Measurements from ENCODE around the gene SERPIND1.

The SERPIND1 gene

DNA sequence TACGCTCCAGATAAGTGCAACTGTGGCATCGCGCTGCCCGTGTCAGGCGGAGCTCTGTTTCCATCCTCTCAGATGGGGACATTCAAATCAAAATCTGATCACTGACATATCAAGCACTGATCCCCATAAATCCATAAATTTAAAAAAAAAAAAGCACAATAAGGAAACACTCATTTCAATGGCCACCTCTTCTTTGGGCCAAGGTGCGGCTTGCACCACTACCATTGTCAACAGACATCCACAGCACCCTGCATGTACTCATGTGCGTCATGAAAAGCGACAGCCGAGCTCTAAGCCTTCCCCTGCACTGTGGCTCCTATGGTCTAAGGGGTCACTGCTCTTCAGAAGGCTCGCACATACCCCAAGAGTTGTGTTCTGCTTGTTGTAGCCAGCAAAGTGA, 26.7 kb upstream of the SERPIND1 start:
- Mint-ChIP-seq H3K4me3 (no peak overlapping the region), H3K36me3 (ENCODE audit: low read depth) (peaks cover 39% of the 10 kb centered on the region), H3K27ac (no peak overlapping the region), H3K9me3 (no peaks in the 10 kb centered on the region), H3K4me1 (peaks cover 18% of the 10 kb centered on the region), H3K27me3 (ENCODE audit: low read depth, poor library complexity) (no peaks in the 10 kb centered on the region)
- TF ChIP-seq, protein P1, sequence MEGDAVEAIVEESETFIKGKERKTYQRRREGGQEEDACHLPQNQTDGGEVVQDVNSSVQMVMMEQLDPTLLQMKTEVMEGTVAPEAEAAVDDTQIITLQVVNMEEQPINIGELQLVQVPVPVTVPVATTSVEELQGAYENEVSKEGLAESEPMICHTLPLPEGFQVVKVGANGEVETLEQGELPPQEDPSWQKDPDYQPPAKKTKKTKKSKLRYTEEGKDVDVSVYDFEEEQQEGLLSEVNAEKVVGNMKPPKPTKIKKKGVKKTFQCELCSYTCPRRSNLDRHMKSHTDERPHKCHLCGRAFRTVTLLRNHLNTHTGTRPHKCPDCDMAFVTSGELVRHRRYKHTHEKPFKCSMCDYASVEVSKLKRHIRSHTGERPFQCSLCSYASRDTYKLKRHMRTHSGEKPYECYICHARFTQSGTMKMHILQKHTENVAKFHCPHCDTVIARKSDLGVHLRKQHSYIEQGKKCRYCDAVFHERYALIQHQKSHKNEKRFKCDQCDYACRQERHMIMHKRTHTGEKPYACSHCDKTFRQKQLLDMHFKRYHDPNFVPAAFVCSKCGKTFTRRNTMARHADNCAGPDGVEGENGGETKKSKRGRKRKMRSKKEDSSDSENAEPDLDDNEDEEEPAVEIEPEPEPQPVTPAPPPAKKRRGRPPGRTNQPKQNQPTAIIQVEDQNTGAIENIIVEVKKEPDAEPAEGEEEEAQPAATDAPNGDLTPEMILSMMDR (IDR thresholded peaks at IDR 0.05), result no peak
- DNase-seq, result no peak

DNA sequence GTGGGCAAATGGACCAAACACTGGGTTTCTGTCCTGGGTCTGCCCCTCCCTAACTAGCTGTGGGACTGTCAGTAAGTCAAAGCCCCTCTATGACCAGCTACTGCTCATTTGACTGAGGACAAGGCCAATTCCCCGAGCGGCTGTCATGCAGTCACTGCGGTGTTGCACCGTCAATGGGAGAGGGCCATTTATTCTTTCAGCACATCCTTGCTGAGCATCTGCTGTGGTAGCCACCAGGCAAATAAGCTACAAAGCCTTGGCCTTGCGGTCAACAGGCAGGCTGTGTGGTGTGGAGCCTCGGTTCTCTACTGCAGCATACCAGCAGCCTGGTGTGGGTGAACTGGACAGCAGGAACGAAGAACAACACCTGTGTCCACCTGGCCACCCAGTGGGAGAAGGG, 25.8 kb upstream of the SERPIND1 start:
- Mint-ChIP-seq H3K27ac (no peak overlapping the region), H3K36me3 (ENCODE audit: low read depth) (peaks cover 33% of the 10 kb centered on the region), H3K9me3 (no peaks in the 10 kb centered on the region), H3K4me1 (peaks cover 18% of the 10 kb centered on the region), H3K4me3 (no peak overlapping the region), H3K27me3 (ENCODE audit: low read depth, poor library complexity) (no peaks in the 10 kb centered on the region)
- no peak for DNase-seq
- TF ChIP-seq, protein P1 (IDR thresholded peaks at IDR 0.05), result no peak

DNA sequence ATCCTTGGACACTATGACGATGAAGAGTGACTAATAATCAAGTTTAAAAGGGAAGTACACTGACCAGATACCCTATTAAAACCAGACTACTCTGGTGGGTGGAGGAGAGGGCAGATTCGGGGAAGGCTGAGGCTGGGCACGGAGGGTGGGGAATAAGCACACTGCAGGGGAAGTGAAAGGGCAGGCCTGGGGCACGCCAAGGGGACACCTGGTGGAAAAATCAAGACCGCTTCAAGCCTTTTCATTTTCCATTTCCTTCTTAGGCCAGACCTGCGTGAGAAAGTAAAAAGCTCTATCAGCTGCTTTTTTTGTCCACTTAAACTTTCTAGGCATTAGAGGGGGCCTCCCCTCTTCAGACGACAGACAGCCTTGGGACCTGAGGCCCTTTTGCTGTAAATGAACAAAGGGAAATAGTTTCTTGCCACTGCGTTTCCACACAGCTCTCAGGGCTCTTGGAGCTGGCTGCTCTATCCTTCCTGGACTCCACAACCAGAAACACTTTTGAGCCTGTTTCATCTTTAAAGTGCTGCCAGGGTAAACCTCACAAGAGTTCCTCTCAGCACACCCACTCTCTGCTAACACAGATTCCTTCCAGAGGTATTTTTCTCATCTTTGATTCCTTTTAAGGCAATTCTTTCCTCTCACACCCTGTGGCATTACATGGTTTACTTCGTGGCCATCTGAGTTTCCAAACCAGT, 25.0 kb upstream of the SERPIND1 start:
- no peaks in the 10 kb centered on the region for H3K9me3 Mint-ChIP-seq
- H3K4me1 Mint-ChIP-seq, result peaks cover 18% of the 10 kb centered on the region
- H3K36me3 Mint-ChIP-seq (ENCODE audit: low read depth), result peaks cover 29% of the 10 kb centered on the region
- H3K4me3 Mint-ChIP-seq, result no peak overlapping the region
- DNase-seq, result no peak
- peak overlapping the region; percentile 42 for H3K27ac Mint-ChIP-seq
- no peaks in the 10 kb centered on the region for H3K27me3 Mint-ChIP-seq (ENCODE audit: low read depth, poor library complexity)
- TF ChIP-seq, protein P1 (IDR thresholded peaks at IDR 0.05), result no peak

DNA sequence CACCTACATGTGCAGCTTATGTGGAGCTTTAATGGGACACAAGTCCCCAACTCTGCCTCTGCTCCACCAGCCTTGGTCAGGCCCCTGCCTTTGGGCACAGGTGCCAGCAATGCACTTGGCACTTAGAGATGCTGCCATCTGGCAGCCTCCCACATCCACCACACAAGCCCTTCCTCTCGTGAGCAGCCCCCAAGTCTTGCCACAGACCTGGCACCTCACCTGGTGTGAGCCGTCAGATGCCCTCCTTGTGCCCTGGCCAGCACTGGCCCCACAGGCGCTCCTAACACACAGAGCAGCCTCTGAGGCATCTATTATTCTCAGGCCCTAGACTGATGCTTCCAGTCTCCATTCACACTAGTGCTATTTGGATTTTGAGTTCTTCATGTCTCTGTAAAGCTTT, 24.5 kb upstream of the SERPIND1 start:
- no peaks in the 10 kb centered on the region for H3K9me3 Mint-ChIP-seq
- H3K27ac Mint-ChIP-seq, result peak overlapping the region; percentile 42

DNA sequence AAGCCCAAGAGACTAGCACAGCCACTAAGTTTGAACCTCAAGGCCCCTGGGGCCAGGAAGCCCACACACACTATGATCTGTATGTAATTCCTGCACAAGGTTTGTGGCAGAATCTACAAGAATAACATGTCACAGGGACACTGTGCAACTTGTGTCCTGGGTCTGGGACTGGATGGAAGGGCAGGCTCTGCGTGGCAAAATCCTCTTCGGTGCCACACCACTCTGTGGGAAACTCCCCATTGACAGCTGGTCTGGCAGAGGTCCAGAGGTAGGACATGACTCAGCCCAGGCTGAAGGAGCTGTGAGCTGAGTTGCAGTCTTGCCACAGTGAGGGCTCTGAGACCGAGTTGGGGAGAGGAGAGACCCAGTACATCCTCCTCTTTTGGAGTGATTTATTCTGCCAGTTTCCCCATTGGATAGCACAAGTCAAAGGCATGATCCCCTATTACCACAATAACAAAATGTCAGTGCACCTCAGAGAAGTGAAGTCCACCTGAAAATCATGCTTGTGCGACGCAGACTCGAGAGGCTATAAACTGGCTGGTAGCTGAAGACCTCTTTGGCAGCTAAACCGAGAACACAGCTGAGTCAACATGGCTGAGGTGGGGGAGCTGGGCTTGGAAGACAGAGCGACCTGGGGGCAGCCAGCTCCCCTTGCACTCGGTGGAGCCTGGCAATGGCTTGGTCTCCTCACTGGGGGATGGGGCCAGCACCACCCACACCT, 23.3 kb upstream of the SERPIND1 start:
- H3K4me3 Mint-ChIP-seq, result no peak overlapping the region
- no peak for DNase-seq
- H3K4me1 Mint-ChIP-seq, result peaks cover 18% of the 10 kb centered on the region
- peaks cover 21% of the 10 kb centered on the region for H3K36me3 Mint-ChIP-seq (ENCODE audit: low read depth)
- H3K9me3 Mint-ChIP-seq, result no peaks in the 10 kb centered on the region
- no peaks in the 10 kb centered on the region for H3K27me3 Mint-ChIP-seq (ENCODE audit: low read depth, poor library complexity)
- TF ChIP-seq, protein P1 (IDR thresholded peaks at IDR 0.05), result no peak
- peak overlapping the region; percentile 85 for H3K27ac Mint-ChIP-seq

More for the DNA sequence above, 24.5 kb upstream of the SERPIND1 start:
- no peak for DNase-seq
- TF ChIP-seq, protein P1 (IDR thresholded peaks at IDR 0.05), result no peak
- Mint-ChIP-seq H3K36me3 (ENCODE audit: low read depth) (peaks cover 26% of the 10 kb centered on the region), H3K4me3 (no peak overlapping the region), H3K4me1 (peaks cover 18% of the 10 kb centered on the region), H3K27me3 (ENCODE audit: low read depth, poor library complexity) (no peaks in the 10 kb centered on the region)
